HCT116 (cell line): Measurements from ENCODE around the gene ITGA11. TPM values are rescaled to one million over a fixed set of nuclear protein-coding genes. Genes with fewer than 3 reads are reported as not detected.

ENCODE experiments used
- ATAC-seq: fragments of 200-7000 bp; cut with Tn5 transposase; 2 replicates; pipeline ENCODE4 v1.9.1; 2020; ENCODE audit warnings: mild to moderate bottlenecking, moderate library complexity
- BruUV-seq: library from RNA; stranded (reverse); fragments of 400-500 nt; replicated peaks from 2 replicates; lab custom pipeline; 2021; lab: Mats Ljungman, UMichigan
- CTCF ChIA-PET: fragments of 300-600 bp; sonication (Branson Sonifier 250); formaldehyde crosslinking; loops from one replicate; lab custom pipeline; 2021; ENCODE audit warnings: antibody characterized with exemption; lab: Charles Lee
- POLR2A ChIA-PET: fragments of 300-600, 350-600 bp; sonication (Branson Sonifier 250); formaldehyde crosslinking; loops from one replicate; lab custom pipeline; 2021; ENCODE audit warnings: antibody characterized with exemption; lab: Charles Lee
- RAD21 ChIA-PET, 2 experiments: fragments of 300-600 bp; sonication (Branson Sonifier 250); formaldehyde crosslinking; loops; one replicate each; lab custom pipeline; 2023; ENCODE audit warnings: low total read pairs in 2 of 2; ENCODE audit not compliant: uncharacterized antibody in 2 of 2, unreplicated experiment in 2 of 2, low non-redundant PET in 1 of 2; lab: Charles Lee
- DNase-seq: peaks from one replicate; pipeline ENCODE4 v3.0.0-alpha.2; 2010; ENCODE audit warnings: low read depth, low spot score
- H2AFZ ChIP-seq: fragments of 200-600 bp; shearing (Covaris generic), sonication (generic); 2 replicates; pipeline ENCODE4 v1.6.1; 2017; ENCODE audit warnings: low read depth, mixed run types, mixed read lengths, antibody characterized with exemption, low read length; ENCODE audit not compliant: poor library complexity, severe bottlenecking
- H3K27ac ChIP-seq: 2 replicates; pipeline ENCODE4 v1.5.1; 2012; ENCODE audit warnings: low read depth, low read length
- H3K27me3 ChIP-seq: fragments of 200-600 bp; sonication (generic); 2 replicates; pipeline ENCODE4 v1.6.1; 2016; ENCODE audit warnings: mixed run types, low read length, mixed read lengths; ENCODE audit not compliant: insufficient read depth
- H3K36me3 ChIP-seq, 2 experiments: fragments of 200-500 bp in 1 of 2; fragments of 200-600 bp in 1 of 2; sonication (Bioruptor generic) in 1 of 2; sonication (generic) in 1 of 2; 2 replicates each; pipeline versions ENCODE4 v1.5.1 to v1.6.1; 2014 to 2016; ENCODE audit warnings: low read length in 2 of 2, inconsistent platforms in 1 of 2, mixed read lengths in 1 of 2, mixed run types in 1 of 2; ENCODE audit not compliant: insufficient read depth in 2 of 2, control insufficient read depth in 1 of 2
- H3K4me1 ChIP-seq, 2 experiments: fragments of 200-600 bp in 1 of 2; sonication (generic) in 1 of 2; 2 replicates each; pipeline versions ENCODE4 v1.5.1 to v1.6.1; 2012 to 2017; ENCODE audit warnings: low read length in 2 of 2, inconsistent platforms in 1 of 2, mild to moderate bottlenecking in 1 of 2, mixed read lengths in 1 of 2, mixed run types in 1 of 2, moderate library complexity in 1 of 2; ENCODE audit not compliant: insufficient read depth in 2 of 2, control insufficient read depth in 1 of 2
- H3K4me2 ChIP-seq: fragments of 200-600 bp; sonication (generic); 2 replicates; pipeline ENCODE4 v1.6.1; 2017; ENCODE audit warnings: mixed run types, low read length, mixed read lengths
- H3K4me3 ChIP-seq, 2 experiments: fragments of 200-600 bp in 1 of 2; sonication (generic) in 1 of 2; replicated peaks in 1 of 2; 2 replicates each; pipeline ENCODE4 v1.5.1; 2011 to 2016; ENCODE audit warnings: low read length in 2 of 2, control low read depth in 1 of 2, low read depth in 1 of 2, mild to moderate bottlenecking in 1 of 2, mixed read lengths in 1 of 2, mixed run types in 1 of 2
- H3K79me2 ChIP-seq: fragments of 200-600 bp; sonication (generic); 2 replicates; pipeline ENCODE4 v1.6.1; 2017; ENCODE audit warnings: mild to moderate bottlenecking, mixed run types, low read length, moderate library complexity, mixed read lengths; ENCODE audit not compliant: insufficient read depth
- H3K9ac ChIP-seq: fragments of 200-600 bp; sonication (generic); 2 replicates; pipeline ENCODE4 v1.6.1; 2016; ENCODE audit warnings: low read length, mixed read lengths
- H3K9me2 ChIP-seq: fragments of 200-600 bp; sonication (generic), shearing (Covaris generic); 2 replicates; pipeline ENCODE4 v1.6.1; 2017; ENCODE audit warnings: mixed run types, mild to moderate bottlenecking, moderate library complexity; ENCODE audit not compliant: insufficient read depth
- H3K9me3 ChIP-seq, 2 experiments: fragments of 200-500 bp in 1 of 2; fragments of 200-600 bp in 1 of 2; sonication (Bioruptor generic) in 1 of 2; sonication (generic) in 1 of 2; 2 replicates each; pipeline ENCODE4 v1.6.1; 2014 to 2017; ENCODE audit warnings: low read length in 2 of 2, mixed read lengths in 2 of 2, inconsistent platforms in 1 of 2, low read depth in 1 of 2, mild to moderate bottlenecking in 1 of 2, mixed run types in 1 of 2, moderate library complexity in 1 of 2; ENCODE audit not compliant: control insufficient read depth in 1 of 2, insufficient read depth in 1 of 2
- H4K20me1 ChIP-seq: fragments of 200-600 bp; sonication (generic), shearing (Covaris generic); 2 replicates; pipeline ENCODE4 v1.6.1; 2017; ENCODE audit warnings: mixed run types, mild to moderate bottlenecking, moderate library complexity; ENCODE audit not compliant: insufficient read depth
- CTCF ChIP-seq, 3 experiments: fragments of 200-600 bp in 1 of 3; sonication (generic) in 1 of 3; IDR thresholded peaks in 2 of 3; conservative IDR thresholded peaks in 1 of 3; 2 replicates each; pipeline ENCODE4 v1.5.1; 2012 to 2017; ENCODE audit warnings: low read depth in 2 of 3, low read length in 2 of 3, antibody characterized with exemption in 1 of 3, borderline replicate concordance in 1 of 3, control low read depth in 1 of 3, mild to moderate bottlenecking in 1 of 3, mixed read lengths in 1 of 3, mixed run types in 1 of 3, moderate library complexity in 1 of 3; ENCODE audit not compliant: insufficient read depth in 1 of 3
- EGR1 ChIP-seq: IDR thresholded peaks from 2 replicates; pipeline ENCODE4 v1.6.1; 2012; ENCODE audit warnings: low read depth
- EZH2 ChIP-seq: fragments of 200-600 bp; sonication (generic); IDR thresholded peaks from 2 replicates; pipeline ENCODE4 v1.6.1; 2017; ENCODE audit warnings: antibody characterized with exemption, mixed run types
- JUND ChIP-seq: IDR thresholded peaks from 2 replicates; pipeline ENCODE4 v1.6.1; 2012
- POLR2A ChIP-seq: IDR thresholded peaks from 2 replicates; pipeline ENCODE4 v1.7.0; 2011; ENCODE audit warnings: borderline replicate concordance; ENCODE audit not compliant: insufficient read depth, insufficient read length; ENCODE audit errors: extremely low read depth
- REST ChIP-seq: IDR thresholded peaks from 2 replicates; pipeline ENCODE4 v1.6.1; 2012; ENCODE audit warnings: low read depth
- SIN3A ChIP-seq: IDR thresholded peaks from 2 replicates; pipeline ENCODE4 v1.6.1; 2012; ENCODE audit warnings: low read depth
- SRF ChIP-seq: IDR thresholded peaks from 2 replicates; pipeline ENCODE4 v1.6.1; 2012; ENCODE audit warnings: low read depth
- ZBTB33 ChIP-seq: IDR thresholded peaks from 2 replicates; pipeline ENCODE4 v1.6.1; 2011; ENCODE audit warnings: mild to moderate bottlenecking, low read length, moderate library complexity; ENCODE audit not compliant: insufficient replicate concordance; ENCODE audit errors: extremely low read depth
- ZFX ChIP-seq: fragments of 450-650 bp; IDR thresholded peaks from 2 replicates; pipeline ENCODE4 v1.6.1; 2017
- intact Hi-C: fragments of 100-400 bp; cut with micrococcal nuclease; formaldehyde crosslinking; loops from 2 replicates; pipeline ENCODE4 v1.10.0; 2022
- total RNA-seq: library from RNA; stranded (reverse); gene quantifications from one replicate; pipeline ENCODE4 v1.2.1, GENCODE V29; 2021; ENCODE audit not compliant: unreplicated experiment

Gene ITGA11
- total RNA-seq, 1 experiment from 2014 or later: not detected

- intact Hi-C loops: no loop called here
- H3K27ac ChIP-seq: peak overlapping the region; percentile 95
- peak overlapping the region; percentile 78 to 93 for H3K4me3 ChIP-seq
- 0 out of 4 replicates have a peak, but pooled peaks cover 2 to 9% of the 10 kb centered on the region in 2 experiments for H3K36me3 ChIP-seq
- ChIA-PET CTCF (interaction anchor here (1.1 to 1.8 kb wide), 2 partner anchors 25 to 28 kb away, joined by 7 to 9 read pairs; no protein-coding TSS in a partner anchor), POLR2A (interaction anchor here (1.1 kb wide), 2 partner anchors 19 to 25 kb away, joined by 3 to 7 read pairs; no protein-coding TSS in a partner anchor), RAD21 (no interaction called here)
- H3K9me3 ChIP-seq: no peaks in the 10 kb centered on the region
- H2AFZ ChIP-seq: no peak overlapping the region
- peak in 2 of 3 experiments; percentile 20 to 30; a peak in 2 of 6 replicates for TF ChIP-seq CTCF (IDR thresholded peaks at IDR 0.05 in 2 of 3, conservative IDR thresholded peaks at IDR 0.05 in 1 of 3; ENCODE audit: borderline replicate concordance in 1 of 3, insufficient read depth in 1 of 3, low read depth in 2 of 3, low read length in 2 of 3)
- TF ChIP-seq ZFX: peak; percentile 72
- no peak for TF ChIP-seq EZH2
- no peaks in the 10 kb centered on the region for H3K9me2 ChIP-seq
- peaks cover 54% of the 10 kb centered on the region for H3K79me2 ChIP-seq
- DNase-seq (no peak), ATAC-seq (no peak)
- H3K4me1 ChIP-seq: peaks cover 15 to 36% of the 10 kb centered on the region in 2 experiments
- peak overlapping the region; percentile 84 for H3K4me2 ChIP-seq
- peaks cover 13% of the 10 kb centered on the region; the same call in 1 of the 2 replicates for H4K20me1 ChIP-seq
- no TSS peak for BruUV-seq
- peak overlapping the region; percentile 82 for H3K9ac ChIP-seq
- H3K27me3 ChIP-seq: no peaks in the 10 kb centered on the region
These were observed 153.7 kb downstream of the ITGA11 start for GRCh38 chr15:68278345-68278594.

GRCh38 chr15:68277603-68278344 lies 154.2 kb downstream of the ITGA11 start, which contains the start of gene FEM1B:
Gene FEM1B, plus strand, starts transcription at chr15:68277745. Its CDS starts 673 bp downstream, at chr15:68278418.
- Histone ChIP-seq H3K4me2 (peak within 1 kb of the TSS; percentile 84), H3K9ac (peak within 1 kb of the TSS; percentile 82), H3K36me3 (0 out of 4 replicates have a peak, but pooled peaks cover 2 to 9% of the 10 kb centered on the region in 2 experiments), H3K9me2 (no peaks in the 10 kb centered on the region), H3K4me3 (peak within 1 kb of the TSS; percentile 78 to 93), H4K20me1 (peaks cover 13% of the 10 kb centered on the region; the same call in 1 of the 2 replicates), H3K27ac (peak within 1 kb of the TSS; percentile 95), H2AFZ (peak within 1 kb of the TSS; percentile 79), H3K27me3 (no peaks in the 10 kb centered on the region), H3K79me2 (peaks cover 49% of the 10 kb centered on the region), H3K9me3 (no peaks in the 10 kb centered on the region), H3K4me1 (peaks cover 18 to 41% of the 10 kb centered on the region in 2 experiments)
- no TSS peak for BruUV-seq
- POLR2A ChIA-PET: interaction anchor here (0.8 to 1.9 kb wide), 5 partner anchors 13 to 1152 kb away, joined by 3 to 9 read pairs (median 4); no protein-coding TSS in a partner anchor
- ATAC-seq (peak; percentile 84), DNase-seq (peak; percentile 81)
- RAD21 ChIA-PET: interaction anchor here in 1 of 2 experiments (0.7 kb wide), 1 partner anchor 29 kb away, joined by 3 read pairs; no protein-coding TSS in a partner anchor
- intact Hi-C loops: no loop called here
- CTCF ChIA-PET: interaction anchor here (1.1 to 1.8 kb wide), 2 partner anchors 25 to 29 kb away, joined by 7 to 9 read pairs; no protein-coding TSS in a partner anchor
- TF ChIP-seq EGR1 (0 out of 2 replicates have a peak, but pooled peaks have one; percentile 29), SRF (0 out of 2 replicates have a peak, but pooled peaks have one; percentile 48), SIN3A (peak; percentile 82), ZBTB33 (no peak), REST (no peak), JUND (no peak), POLR2A (peak; percentile 50)
